Left ventricle myocardium inferior (tissue), 1 donor: Measurements from ENCODE around the gene KLC3. TPM values are rescaled to one million over a fixed set of nuclear protein-coding genes. Genes with fewer than 3 reads are reported as not detected.

Source experiments
- DNase-seq: peaks from one replicate; pipeline ENCODE4 v3.0.0-alpha.2; 2020
- H3K27ac ChIP-seq: fragments of 200-600 bp; replicated peaks from 2 replicates; pipeline ENCODE4 v1.8.0; 2021
- H3K27me3 ChIP-seq: fragments of 200-600 bp; 2 replicates; pipeline ENCODE4 v1.8.0; 2021; ENCODE audit warnings: low read depth
- H3K36me3 ChIP-seq: fragments of 200-600 bp; 2 replicates; pipeline ENCODE4 v1.8.0; 2021
- H3K4me1 ChIP-seq: fragments of 200-600 bp; 2 replicates; pipeline ENCODE4 v1.8.0; 2021
- H3K4me3 ChIP-seq: fragments of 200-600 bp; 2 replicates; pipeline ENCODE4 v1.8.0; 2021; ENCODE audit warnings: mild to moderate bottlenecking, moderate library complexity
- H3K9me3 ChIP-seq: fragments of 200-600 bp; replicated peaks from 2 replicates; pipeline ENCODE4 v1.8.0; 2021
- intact Hi-C: fragments of 100-400 bp; cut with micrococcal nuclease; formaldehyde crosslinking; loops from one replicate; pipeline ENCODE4 v1.11.0; 2022
- long read RNA-seq: library from polyadenylated mRNA; unstranded; transcript quantifications from one replicate; pipeline ENCODE4 v2.0.0, GENCODE V29; 2021
- total RNA-seq: library from RNA; stranded (reverse); fragmentation: NEBNext Ultra II Directional; extraction: Animal tissue kit (Norgen Biotek cat#: 25700); gene quantifications from one replicate; pipeline ENCODE4 v1.2.1, GENCODE V29; 2021
- TF ChIP-seq, protein P1 (sequence below): fragments of 200-600 bp; IDR thresholded peaks from 2 replicates; pipeline ENCODE4 v1.8.0; 2021; ENCODE audit warnings: antibody characterized with exemption, mild to moderate bottlenecking, borderline replicate concordance
- donor health status: DM: no; HTN: yes; CAD: no; lungs with severe emphysema.

KLC3 gene
- not detected for total RNA-seq
- long read RNA-seq = 0 reads

DNA sequence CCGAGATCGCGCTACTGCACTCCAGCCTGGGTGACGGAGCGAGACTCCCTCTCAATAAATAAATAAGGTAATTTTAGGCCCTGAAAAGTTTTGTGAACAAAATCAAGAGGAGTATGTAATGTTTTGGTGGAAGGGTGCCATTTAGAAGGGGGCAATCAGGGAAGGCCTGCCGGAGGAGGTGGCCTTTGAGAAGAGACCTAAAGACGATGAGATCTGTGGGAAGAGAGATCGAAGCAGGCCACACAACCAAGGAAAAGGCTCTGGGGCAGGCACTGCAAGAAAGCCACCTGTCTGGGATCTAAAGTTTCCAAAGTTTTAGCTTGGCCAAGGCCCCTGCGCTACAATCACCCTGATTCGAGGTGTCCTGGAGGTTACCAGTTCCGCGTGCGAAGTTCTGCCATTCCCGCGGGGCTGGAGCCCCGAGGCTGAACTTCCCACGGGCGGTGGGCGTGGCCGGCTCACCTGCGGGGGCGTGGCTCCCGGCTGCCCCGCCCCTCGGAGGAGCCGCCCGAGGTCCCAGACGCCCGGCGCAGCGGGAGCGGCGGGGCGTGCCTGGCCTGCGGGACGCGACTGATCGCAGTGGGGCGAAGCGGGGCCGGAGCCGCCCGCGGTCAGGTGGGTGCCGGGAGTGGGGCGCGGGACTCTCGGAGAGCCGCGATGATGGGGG, at the start of gene KLC3:
KLC3 (plus strand) TSS at position 519 of the 667 bp plus-strand sequence. CDS start 4,792 bp downstream, outside the sequence.
- H3K4me1 ChIP-seq = peaks cover 15% of the 10 kb centered on the region
- no peak within 1 kb of the TSS for H3K27ac ChIP-seq
- peaks cover 52% of the 10 kb centered on the region for H3K27me3 ChIP-seq
- intact Hi-C loops = no loop called here
- peak within 1 kb of the TSS; percentile 58 for H3K4me3 ChIP-seq
- H3K36me3 ChIP-seq = no peaks in the 10 kb centered on the region
- DNase-seq = no peak
- TF ChIP-seq, protein P1, sequence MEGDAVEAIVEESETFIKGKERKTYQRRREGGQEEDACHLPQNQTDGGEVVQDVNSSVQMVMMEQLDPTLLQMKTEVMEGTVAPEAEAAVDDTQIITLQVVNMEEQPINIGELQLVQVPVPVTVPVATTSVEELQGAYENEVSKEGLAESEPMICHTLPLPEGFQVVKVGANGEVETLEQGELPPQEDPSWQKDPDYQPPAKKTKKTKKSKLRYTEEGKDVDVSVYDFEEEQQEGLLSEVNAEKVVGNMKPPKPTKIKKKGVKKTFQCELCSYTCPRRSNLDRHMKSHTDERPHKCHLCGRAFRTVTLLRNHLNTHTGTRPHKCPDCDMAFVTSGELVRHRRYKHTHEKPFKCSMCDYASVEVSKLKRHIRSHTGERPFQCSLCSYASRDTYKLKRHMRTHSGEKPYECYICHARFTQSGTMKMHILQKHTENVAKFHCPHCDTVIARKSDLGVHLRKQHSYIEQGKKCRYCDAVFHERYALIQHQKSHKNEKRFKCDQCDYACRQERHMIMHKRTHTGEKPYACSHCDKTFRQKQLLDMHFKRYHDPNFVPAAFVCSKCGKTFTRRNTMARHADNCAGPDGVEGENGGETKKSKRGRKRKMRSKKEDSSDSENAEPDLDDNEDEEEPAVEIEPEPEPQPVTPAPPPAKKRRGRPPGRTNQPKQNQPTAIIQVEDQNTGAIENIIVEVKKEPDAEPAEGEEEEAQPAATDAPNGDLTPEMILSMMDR = no peak
- H3K9me3 ChIP-seq = no peaks in the 10 kb centered on the region

DNA sequence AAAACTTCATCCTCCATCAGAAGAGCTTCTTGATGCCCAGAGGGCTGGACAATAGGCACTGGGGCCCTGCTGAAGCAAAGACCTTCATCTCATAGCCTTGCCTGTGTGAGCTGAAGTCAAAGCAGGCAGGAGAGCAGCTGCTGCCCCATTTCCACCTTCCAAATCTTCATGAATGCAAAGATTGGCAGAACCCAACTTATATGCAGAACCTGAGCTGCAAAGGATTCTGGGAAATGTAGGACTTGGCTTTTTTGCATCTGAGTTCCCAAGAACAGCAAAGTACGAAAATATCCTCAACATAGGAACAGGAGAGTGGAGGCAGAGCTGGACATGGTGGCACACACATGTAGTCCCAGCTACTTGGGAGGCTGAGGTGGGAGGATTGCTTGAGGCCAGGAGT, 48.7 kb upstream of the KLC3 start:
- peaks cover 11% of the 10 kb centered on the region for H3K9me3 ChIP-seq
- H3K4me1 ChIP-seq = peaks cover 18% of the 10 kb centered on the region
- H3K4me3 ChIP-seq = no peak overlapping the region
- peaks cover 69% of the 10 kb centered on the region for H3K36me3 ChIP-seq
- no peak overlapping the region for H3K27ac ChIP-seq
- TF ChIP-seq, protein P1 = no peak
- H3K27me3 ChIP-seq = no peaks in the 10 kb centered on the region
- DNase-seq = no peak
- intact Hi-C loops = no loop called here

DNA sequence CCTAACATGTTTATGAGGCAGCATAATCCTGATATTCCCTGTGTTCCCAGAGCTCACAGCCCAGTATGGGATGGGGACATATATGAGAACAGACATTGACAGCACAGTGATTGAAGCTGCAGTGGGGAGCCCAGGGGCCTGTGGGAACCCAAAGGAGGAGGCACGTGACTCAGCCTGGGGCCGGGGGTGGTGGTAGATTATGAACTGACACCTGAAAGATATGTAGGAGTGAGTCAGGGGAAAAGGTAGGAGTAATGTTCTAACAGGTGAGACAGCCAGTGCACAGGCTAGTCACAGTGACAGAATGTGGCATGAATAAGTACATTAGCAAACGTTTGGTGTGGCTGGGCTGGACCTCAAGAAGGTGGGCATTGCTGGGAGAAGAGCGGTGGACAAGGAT, 46.9 kb upstream of the KLC3 start:
- Histone ChIP-seq H3K27me3 (no peaks in the 10 kb centered on the region), H3K9me3 (peaks cover 11% of the 10 kb centered on the region), H3K27ac (no peak overlapping the region), H3K36me3 (peaks cover 59% of the 10 kb centered on the region), H3K4me3 (no peak overlapping the region), H3K4me1 (peaks cover 18% of the 10 kb centered on the region)
- TF ChIP-seq, protein P1 = no peak
- intact Hi-C loops = no loop called here
- no peak for DNase-seq

DNA sequence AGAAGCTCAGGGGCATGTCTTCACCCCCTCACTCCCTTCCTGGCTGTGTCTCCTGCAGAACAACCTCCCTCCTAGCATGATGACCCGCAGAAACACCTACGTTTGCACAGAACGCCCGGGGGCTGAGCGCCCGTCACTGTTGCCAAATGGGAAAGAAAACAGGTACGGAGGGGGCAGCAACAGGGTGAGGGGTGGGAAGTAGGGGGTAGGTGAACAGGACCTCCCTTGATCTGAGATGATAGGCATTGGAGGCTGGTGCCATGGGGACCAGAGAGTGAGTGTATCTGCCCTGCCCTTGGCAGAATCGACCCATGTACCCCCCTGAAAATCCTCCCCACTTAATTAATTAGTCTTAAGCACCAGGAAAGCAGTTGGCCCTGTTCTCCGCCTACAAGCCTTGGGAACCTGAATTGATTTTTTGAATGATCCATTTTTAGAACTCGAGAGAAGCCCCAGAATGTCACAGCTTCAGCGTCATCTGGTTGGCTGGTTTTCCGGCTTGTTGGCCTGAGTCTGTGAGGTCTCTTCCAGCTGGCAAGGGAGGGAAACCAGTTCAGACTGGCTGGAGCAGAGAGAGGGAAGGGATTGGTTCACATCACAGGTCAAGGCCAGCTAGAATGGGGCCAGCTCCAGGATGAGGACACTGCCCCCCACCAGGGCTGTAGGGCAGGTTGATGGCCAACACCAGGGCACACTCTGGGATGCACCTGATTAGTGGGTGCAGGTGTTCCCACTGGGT, 46.1 kb upstream of the KLC3 start:
- peaks cover 18% of the 10 kb centered on the region for H3K4me1 ChIP-seq
- no peaks in the 10 kb centered on the region for H3K27me3 ChIP-seq
- peaks cover 64% of the 10 kb centered on the region for H3K36me3 ChIP-seq
- TF ChIP-seq, protein P1 = no peak
- H3K27ac ChIP-seq = peak overlapping the region; percentile 40
- DNase-seq = peak; percentile 53
- intact Hi-C loops = no loop called here
- H3K4me3 ChIP-seq = no peak overlapping the region
- peaks cover 11% of the 10 kb centered on the region for H3K9me3 ChIP-seq

- no peak for DNase-seq
- intact Hi-C loops = no loop called here
- Histone ChIP-seq H3K9me3 (peaks cover 11% of the 10 kb centered on the region), H3K27me3 (no peaks in the 10 kb centered on the region), H3K27ac (no peak overlapping the region), H3K36me3 (peaks cover 61% of the 10 kb centered on the region), H3K4me1 (peaks cover 18% of the 10 kb centered on the region), H3K4me3 (no peak overlapping the region)
- TF ChIP-seq, protein P1 = no peak
These were observed 44.7 kb upstream of the KLC3 start for GRCh38 chr19:45295873-45296272.
